Neural progenitor cell (in vitro differentiated cells): ENCODE measurements around the gene GBP6.

Source experiments
- CTCF ChIP-seq: fragments of 200-600 bp; sonication (generic); IDR thresholded peaks from 2 replicates; pipeline ENCODE4 v1.5.1; 2017; ENCODE audit warnings: antibody characterized with exemption, mild to moderate bottlenecking
- EZH2 ChIP-seq: fragments of 200-600 bp; sonication (generic); IDR thresholded peaks from 2 replicates; pipeline ENCODE4 v1.6.1; 2017; ENCODE audit warnings: antibody characterized with exemption, mild to moderate bottlenecking, moderate library complexity
- EZH2phosphoT487 ChIP-seq: fragments of 200-600 bp; sonication (generic); IDR thresholded peaks from 2 replicates; pipeline ENCODE4 v1.6.1; 2017; ENCODE audit warnings: antibody characterized with exemption

GRCh38 chr1:89360716-89361115 is 3.1 kb upstream of the GBP6 start:
- TF ChIP-seq CTCF (no peak), EZH2 (no peak), EZH2phosphoT487 (no peak)
